HG03045 (cell line): Measurements from ENCODE around the gene LEFTY2.
"Not testable (repeated sequence)": the region's sequence is repeated elsewhere in the genome, so short reads cannot be mapped to it uniquely, and the experiment has no call there.

Source experiments
- ATAC-seq: cut with Tn5 transposase; IDR thresholded peaks from one replicate; pipeline ENCODE4 v1.9.1; 2021; ENCODE audit warnings: mild to moderate bottlenecking, moderate library complexity; ENCODE audit not compliant: unreplicated experiment

The LEFTY2 gene, protein sequence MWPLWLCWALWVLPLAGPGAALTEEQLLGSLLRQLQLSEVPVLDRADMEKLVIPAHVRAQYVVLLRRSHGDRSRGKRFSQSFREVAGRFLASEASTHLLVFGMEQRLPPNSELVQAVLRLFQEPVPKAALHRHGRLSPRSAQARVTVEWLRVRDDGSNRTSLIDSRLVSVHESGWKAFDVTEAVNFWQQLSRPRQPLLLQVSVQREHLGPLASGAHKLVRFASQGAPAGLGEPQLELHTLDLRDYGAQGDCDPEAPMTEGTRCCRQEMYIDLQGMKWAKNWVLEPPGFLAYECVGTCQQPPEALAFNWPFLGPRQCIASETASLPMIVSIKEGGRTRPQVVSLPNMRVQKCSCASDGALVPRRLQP

DNA sequence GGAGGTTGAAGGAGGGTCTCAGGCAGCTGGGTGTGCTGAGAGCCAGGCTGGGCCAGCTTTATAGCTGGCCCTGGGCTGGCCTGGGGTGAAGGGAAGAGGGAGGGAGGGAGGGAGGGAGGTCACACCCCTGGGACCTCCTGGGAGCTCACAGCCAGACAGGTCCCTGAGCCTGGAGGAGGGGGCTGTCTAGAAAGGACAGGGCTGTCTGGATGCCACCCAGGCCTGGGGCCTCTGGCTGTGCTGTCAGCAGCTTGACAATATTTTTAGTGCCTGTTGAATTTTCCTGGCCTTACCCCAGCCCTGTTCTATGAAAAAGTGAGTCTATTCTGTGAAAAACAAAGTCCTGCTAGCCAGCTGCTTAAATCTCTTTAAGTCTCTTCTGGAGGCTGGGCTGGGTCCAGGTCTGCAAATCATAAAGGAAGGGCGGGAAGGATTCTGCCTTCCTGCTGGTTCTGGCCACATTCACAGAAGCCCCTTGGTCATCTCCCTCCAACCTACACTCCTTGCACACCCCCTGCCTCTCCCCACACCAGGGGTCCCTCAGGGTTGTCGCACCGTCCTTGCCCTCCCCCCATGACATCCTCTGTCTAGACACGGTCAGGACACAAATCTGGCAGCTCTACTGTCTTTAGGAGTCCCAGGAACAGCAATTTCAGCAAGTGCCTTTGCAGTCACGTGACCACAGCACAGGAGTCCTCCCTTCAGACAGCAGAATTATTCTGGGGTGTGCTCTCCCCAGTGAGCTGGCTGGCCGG is at the start of gene LEFTY2:
TSS of gene LEFTY2 (minus strand) at position 34 of the 755 bp plus-strand sequence. CDS start 80 bp downstream, outside the sequence.
- ATAC-seq = no peak

DNA sequence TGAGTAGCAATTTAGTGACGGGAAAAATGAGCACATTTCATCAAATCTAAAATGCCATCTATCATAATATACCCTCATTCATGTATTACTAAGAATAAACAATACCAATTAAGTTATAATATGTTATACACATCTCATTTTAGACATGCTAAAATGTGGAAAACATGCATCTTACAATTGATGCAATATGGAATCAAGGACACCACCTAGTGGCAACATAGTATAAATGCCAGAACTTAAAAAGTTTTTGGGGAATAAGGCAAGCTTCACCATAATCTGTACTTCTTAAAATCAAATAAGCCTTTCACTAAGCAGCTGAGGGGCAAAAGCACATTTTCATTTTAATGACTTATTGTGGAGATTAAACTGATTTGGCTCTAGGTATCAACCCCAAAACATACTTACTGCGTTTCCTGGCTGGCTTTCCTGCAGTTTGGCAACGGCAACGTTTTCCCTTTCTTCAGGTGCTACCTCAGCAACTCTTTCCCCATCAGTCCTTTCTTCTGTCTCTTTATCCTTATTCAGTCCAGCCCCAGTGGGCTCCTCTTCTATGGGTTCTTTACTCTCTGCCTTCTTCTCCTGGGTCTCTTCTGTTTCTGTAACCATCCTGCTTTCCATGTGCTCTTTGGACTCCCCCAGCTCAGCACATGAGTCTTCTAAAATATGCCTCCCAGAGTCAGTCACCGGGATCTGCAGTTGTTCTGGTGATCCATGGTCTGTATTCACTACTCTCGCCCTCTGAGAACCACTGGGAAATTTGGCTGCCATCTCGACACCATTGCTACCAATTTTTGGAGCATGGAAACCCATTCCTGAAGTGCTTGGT is 46.7 kb upstream of the LEFTY2 start:
- no peak for ATAC-seq

DNA sequence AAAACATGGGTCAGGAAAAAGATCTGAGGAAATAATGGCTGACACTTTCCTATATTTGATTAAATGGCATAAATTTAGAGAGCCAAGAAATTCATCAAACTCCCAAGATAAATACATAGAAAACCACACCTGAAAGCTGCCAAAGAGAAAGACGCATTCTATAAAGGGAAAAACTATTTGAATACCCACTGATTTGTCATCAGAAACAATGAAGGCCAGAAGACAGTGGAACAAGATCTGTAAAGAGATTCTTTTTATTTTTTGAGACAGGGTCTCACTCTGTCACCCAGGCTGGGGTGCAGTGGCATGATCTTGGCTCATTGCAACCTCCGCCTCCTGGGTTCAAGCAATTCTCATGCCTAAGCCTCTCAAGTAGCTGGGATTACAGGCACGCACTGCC is 40.7 kb upstream of the LEFTY2 start:
- ATAC-seq = no peak

GRCh38 chr1:225980005-225980836 is 39.2 kb upstream of the LEFTY2 start:
- no peak for ATAC-seq

DNA sequence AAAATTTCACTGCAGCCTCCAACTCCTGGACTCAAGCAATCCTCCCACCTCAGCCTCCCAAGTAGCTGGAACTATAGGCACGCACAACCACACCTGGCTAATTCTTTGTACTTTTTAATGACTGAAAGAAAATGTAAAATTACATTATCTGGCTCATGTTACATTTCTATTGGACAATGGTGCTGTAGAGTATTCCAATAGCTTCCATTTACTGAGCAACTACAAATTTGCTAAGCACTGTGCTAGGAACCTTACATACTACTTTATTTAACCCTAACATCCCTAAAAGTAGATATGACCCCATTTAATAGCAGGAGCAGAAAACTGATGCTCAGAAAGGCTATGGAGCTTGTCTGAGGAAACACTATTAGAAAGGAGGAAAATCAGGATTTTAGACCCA is 38.4 kb upstream of the LEFTY2 start:
- ATAC-seq = no peak

- peak; percentile 59 for ATAC-seq
Measured at GRCh38 chr1:225977937-225978748, 37.1 kb upstream of the LEFTY2 start.

DNA sequence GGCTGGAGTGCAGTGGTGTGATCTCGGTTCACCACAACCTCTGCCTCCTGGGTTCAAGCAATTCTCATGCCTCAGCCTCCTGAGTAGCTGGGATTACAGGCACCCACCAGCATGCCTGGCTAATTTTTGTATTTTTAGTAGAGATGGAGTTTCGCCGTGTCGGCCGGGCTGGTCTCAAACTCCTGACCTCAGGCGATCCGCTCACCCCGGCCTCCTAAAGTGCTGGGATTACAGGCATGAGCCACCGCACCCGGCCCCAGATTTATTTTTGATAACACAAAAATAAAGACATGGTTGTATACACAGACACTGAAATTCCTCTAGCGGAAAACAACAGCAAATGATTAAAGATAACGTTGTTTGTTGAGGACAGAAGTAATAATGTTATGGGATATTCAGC is 34.1 kb upstream of the LEFTY2 start:
- ATAC-seq = not testable (repeated sequence)

DNA sequence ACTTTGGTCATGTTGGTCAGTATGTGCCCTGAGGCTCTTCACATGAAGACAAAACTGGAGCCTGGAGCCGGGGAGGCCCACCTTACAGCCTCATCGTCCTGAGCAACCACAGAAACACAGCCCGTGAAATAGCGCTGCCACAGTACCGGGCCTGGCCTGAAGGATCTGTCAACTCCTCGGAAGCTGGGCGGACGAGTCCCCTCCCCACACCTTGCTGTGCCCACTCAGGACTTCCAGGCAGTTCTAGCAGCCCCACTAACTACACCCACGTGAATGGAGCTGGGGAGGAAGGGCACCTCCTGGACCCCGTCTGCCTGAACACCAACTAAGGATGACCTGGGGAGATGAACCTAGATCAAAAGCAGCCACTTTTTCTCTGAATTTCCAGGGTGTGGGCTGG is 33.4 kb upstream of the LEFTY2 start:
- no peak for ATAC-seq

DNA sequence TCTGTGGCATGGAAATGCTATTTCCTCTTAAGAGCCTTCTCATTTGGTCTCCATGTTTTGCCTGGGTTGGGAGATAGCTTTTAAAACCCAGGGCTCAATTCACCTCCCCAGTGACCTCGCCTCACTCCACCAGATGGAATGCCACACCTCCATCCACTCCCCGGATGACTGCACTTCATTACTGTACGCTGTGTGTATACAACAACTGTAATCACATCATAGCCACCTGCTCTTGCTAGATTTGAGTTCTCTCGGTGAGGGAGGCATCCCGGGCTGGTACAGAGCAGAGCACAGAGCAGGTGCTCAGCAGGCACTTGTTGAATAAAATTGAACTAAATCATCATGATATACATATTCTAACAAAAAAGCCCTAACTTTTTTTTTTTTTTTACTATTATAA is 32.1 kb upstream of the LEFTY2 start:
- ATAC-seq = no peak

- ATAC-seq = no peak
Measured at GRCh38 chr1:225972344-225973152, 31.5 kb upstream of the LEFTY2 start.

DNA sequence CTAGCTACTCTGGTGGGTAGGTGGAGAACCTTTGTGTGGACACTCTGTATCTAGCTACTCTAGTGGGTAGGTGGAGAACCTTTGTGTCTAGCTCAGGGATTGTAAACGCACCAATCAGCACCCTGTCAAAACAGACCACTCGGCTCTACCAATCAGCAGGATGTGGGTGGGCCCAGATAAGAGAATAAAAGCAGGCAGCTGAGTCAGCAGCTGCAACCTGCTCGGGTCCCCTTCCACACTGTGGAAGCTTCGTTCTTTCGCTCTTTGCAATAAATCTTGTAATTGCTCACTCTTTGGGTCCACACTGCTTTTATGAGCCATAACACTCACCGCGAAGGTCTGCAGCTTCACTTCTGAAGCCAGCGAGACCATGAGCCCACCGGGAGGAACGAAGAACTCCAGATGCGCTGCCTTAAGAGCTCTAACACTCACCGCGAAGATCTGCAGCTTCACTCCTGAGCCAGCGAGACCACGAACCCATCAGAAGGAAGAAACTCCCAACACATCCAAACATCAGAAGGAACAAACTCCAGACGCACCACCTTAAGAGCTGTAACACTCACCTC is 29.7 kb upstream of the LEFTY2 start:
- not testable (repeated sequence) for ATAC-seq

- ATAC-seq = not testable (repeated sequence)
Measured at GRCh38 chr1:225969751-225970150, 28.7 kb upstream of the LEFTY2 start.

DNA sequence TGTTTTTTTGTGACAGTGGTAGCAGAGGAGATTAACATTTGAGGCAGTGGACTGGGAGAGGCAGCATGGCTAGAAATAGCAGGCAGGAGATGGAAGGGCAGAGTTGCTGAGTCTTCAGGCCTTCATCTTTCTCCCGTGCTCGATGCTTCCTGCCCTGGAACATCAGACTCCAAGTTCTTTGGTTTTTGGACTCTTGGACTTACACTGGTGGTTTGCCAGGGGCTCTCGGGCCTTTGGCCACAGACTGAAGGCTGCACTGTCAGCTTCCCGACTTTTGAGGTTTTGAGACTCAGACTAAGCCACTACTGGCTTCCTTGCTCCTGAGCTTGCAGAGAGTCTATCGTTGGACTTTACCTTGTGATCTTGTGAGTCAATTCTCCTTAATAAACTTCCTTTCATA is 24.2 kb upstream of the LEFTY2 start:
- ATAC-seq = no peak

- ATAC-seq = no peak
Measured at GRCh38 chr1:225963735-225964530, 22.9 kb upstream of the LEFTY2 start.

DNA sequence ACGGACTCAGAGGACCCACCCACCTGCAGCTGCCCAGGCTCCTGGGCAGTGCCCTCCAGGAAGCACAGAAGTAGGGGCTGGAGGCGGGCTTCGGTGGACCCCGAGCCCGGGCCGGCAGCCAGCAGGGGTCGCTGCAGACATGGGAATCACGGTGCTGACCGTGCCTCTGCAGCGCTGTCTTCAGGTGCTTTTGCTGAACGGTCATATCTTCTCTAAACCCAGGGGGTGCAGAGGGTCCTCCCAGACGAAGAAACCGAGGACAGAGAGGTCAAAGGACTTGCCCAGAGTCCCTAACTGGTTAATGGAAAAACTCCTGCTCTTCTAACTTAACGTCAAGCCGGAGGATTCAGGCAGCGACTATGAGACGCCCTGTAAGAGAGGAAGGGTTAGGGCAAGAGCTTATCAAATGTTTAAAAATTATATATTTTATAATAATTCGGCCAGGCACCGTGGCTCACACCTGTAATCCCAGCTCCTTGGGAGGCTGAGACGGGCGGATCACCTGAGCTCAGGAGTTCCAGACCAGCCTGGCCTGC is 21.5 kb upstream of the LEFTY2 start:
- ATAC-seq = peak; percentile 76

DNA sequence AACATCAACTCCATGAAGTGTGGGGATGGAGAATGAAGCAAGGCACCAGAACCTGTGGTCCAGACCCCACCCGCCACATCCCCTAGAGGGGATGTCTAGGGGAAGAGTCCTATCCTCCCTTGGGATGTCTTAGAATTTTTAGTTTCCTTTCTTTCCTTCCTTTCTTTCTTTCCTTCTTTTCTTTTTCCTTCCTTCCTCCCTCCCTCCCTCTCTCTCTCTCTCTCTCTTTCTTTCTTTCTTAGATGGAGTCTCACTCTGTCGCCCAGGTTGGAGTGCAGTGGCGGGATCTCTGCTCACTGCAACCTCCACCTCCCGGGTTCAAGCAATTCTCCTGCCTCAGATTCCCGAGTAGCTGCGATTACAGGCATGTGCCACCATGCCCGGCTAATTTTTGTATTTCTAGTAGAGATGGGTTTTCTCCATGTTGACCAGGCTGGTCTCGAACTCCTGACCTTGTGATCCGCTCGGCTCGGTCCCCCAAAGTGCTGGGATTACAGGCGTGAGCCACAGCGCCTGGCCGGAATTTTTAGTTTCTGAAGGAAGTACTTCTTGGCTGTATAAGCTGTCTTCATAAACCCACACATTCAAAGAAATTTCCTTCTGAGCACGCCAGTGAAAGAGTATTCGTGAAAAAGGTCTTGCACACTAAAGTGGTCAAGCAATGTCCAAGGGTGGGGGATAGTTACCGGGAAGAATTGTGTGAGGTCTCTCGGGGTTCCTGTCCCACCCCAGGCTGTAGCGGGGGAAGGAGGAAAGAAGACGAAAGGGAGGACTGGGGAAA is 20.8 kb upstream of the LEFTY2 start:
- ATAC-seq = no peak

DNA sequence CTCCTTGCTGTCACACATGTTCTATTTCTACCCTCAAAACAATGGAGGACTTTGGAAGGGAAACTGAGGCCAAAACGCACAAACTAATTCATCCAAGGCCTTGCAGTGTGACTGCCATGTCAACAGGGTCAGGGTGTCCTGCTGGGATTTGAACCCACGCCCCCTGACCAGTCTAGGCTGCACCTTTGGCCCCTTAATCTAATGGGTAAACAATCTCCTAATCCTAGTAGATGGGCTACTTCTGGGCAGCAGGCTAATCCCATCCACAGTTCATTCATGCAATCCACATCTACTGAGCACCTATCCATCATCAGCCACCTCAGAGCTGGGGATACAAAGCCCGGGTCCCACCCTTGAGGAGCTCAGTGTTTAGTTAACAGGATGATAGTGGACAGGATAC is 17.0 kb upstream of the LEFTY2 start:
- ATAC-seq = no peak
